Subcutaneous adipose tissue (tissue), 4 donors: Measurements from ENCODE around the gene DYNC1I1. TPM values are rescaled to one million over a fixed set of nuclear protein-coding genes. Genes with fewer than 3 reads are reported as not detected.

ENCODE experiments used
- total RNA-seq, 4 donors: library from RNA; depleted of rRNA; stranded (reverse); fragments of >200 nt; gene quantifications; one replicate each; pipeline ENCODE4 v1.1.0, GENCODE V29; 2016
- TF ChIP-seq, protein P1 (sequence below): fragments of 450-650 bp; IDR thresholded peaks from one replicate; pipeline ENCODE4 v1.5.1; 2016; ENCODE audit warnings: low read depth, mild to moderate bottlenecking, control low read depth, antibody characterized with exemption, moderate library complexity

The DYNC1I1 gene
- total RNA-seq, 4 donors from 2014 or later, result 4.5 to 8.1 (median 5.1) TPM

DNA sequence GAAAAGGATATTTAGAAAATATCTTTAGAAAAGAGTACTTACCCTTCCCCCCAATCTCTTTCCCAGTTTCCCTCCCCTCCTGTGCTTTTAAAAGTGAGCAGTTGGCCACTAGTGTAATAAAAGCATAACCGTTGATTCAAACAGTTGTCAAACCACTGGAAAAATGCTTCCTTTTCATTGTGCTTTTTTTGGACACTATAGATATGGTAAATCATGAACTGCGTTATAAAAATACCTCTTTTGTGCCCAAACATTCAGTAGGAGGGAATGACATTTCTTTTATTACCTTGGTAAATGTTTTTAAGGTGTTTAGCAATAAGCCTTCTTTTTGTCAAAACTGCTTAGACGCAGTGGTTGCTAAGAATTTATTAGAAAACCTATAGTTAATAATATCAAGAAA lies 317.2 kb downstream of the DYNC1I1 start:
- TF ChIP-seq, protein P1, sequence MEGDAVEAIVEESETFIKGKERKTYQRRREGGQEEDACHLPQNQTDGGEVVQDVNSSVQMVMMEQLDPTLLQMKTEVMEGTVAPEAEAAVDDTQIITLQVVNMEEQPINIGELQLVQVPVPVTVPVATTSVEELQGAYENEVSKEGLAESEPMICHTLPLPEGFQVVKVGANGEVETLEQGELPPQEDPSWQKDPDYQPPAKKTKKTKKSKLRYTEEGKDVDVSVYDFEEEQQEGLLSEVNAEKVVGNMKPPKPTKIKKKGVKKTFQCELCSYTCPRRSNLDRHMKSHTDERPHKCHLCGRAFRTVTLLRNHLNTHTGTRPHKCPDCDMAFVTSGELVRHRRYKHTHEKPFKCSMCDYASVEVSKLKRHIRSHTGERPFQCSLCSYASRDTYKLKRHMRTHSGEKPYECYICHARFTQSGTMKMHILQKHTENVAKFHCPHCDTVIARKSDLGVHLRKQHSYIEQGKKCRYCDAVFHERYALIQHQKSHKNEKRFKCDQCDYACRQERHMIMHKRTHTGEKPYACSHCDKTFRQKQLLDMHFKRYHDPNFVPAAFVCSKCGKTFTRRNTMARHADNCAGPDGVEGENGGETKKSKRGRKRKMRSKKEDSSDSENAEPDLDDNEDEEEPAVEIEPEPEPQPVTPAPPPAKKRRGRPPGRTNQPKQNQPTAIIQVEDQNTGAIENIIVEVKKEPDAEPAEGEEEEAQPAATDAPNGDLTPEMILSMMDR, result no peak

DNA sequence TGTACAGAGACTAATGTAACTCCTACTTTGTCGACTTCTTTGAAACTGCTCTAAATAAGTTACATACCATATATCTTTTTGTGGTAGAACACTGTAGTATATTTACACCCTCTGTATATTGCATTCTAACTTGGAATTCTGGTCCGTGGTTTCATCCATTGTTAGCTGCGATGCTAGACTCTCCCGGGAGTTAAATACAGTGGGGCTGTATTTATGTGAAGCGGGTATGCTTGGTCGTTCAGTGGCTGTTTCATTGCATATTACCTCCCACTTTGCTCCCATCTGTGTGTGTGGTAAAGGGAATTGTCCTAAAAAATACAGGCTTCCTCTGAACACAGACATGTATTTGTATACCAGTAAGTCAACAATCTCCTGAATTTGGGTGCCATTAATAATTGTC lies 318.4 kb downstream of the DYNC1I1 start:
- TF ChIP-seq, protein P1, result no peak

DNA sequence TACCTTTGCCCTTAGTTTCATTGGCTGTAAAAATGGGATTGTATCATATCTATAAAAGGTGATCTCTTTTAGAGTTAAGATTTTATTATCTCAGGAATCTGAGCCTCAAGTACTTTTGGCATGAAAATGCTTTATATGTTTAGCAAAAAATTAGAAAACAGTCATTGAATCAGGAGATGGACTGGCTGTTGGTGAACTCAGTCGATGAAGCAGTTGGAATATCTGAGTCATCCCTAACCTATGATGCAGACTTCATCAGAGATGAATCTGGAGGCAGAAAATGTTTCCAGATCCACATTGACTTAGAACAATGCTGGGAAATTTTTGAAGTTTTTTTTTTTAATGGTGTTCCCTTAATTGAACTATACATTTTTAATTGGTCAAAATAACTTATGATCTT lies 321.1 kb downstream of the DYNC1I1 start:
- TF ChIP-seq, protein P1, result no peak

DNA sequence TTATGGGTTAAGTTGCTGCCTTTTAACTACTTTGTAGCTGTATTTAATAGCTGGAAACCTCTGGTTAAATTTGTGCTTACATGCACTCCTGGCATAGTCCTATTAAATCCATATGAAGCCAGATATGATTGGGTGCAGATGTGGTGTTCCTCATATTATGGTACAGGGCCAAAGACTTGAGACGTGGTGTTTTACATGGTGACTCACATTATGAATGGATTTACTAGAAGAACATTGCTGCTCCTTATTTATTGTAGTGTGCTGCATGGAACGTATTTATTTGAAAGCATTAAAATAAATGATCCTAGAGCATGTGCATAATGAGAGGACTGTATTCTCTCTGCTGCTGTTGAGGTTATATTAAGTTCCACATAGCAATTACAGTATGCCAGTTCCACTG lies 325.5 kb downstream of the DYNC1I1 start:
- TF ChIP-seq, protein P1, result no peak

- TF ChIP-seq, protein P1, result no peak
Observed at GRCh38 chr7:96100737-96101136, 328.4 kb downstream of the DYNC1I1 start.

- TF ChIP-seq, protein P1, result no peak
Observed at GRCh38 chr7:96102096-96102811, 329.9 kb downstream of the DYNC1I1 start.

DNA sequence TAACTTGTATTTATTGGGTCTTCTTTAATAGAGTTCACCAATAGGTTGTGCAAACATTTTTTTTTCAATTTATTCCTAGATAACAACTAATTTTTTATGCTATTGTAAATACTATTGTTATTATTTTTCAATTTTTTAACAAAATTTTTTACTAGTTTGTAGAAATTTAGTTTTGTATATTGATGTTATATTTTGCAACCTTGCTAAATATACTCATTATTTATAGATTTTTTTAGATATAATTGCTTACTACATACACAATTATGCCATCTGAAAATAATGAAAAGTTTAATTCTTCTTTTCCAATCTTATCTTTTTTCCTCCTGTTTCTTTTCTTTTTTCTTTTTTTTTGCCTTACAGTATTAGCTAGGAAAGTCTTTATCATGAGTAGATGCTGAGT lies 332.6 kb downstream of the DYNC1I1 start:
- TF ChIP-seq, protein P1, result no peak
